A673 (cell line): ENCODE results near the gene CRISPLD2.

Source experiments
- CTCF ChIP-seq: fragments of 300-800, 200-600 bp; sonication (generic); conservative IDR thresholded peaks from 2 replicates; pipeline ENCODE4 v1.5.1; 2017; ENCODE audit warnings: low read depth, mild to moderate bottlenecking, antibody characterized with exemption, low read length, moderate library complexity, mixed read lengths
- EZH2 ChIP-seq: fragments of 200-600 bp; sonication (generic); IDR thresholded peaks from 2 replicates; pipeline ENCODE4 v1.6.1; 2017; ENCODE audit warnings: borderline replicate concordance, low read depth, mild to moderate bottlenecking, mixed read lengths, antibody characterized with exemption, low read length; ENCODE audit not compliant: poor library complexity, severe bottlenecking

- no peak for TF ChIP-seq CTCF
- TF ChIP-seq EZH2, result no peak
Measured at GRCh38 chr16:84916850-84917249, 97.1 kb downstream of the CRISPLD2 start.
